ENCODE data around the gene CNR2.
"Not testable (repeated sequence)": the region's sequence is repeated elsewhere in the genome, so short reads cannot be mapped to it uniquely, and the experiment has no call there.

CNR2 gene

GRCh38 chr1:23913212-23913880 lies at the start of gene CNR2:
Gene CNR2, minus strand, starts transcription at chr1:23913362. Its CDS starts 37,745 bp downstream, at chr1:23875617.
- no peak for DNase-seq

- DNase-seq, result no peak
Measured at GRCh38 chr1:23960291-23961020, 47.3 kb upstream of the CNR2 start.

- peak; percentile 96 for DNase-seq
Measured at GRCh38 chr1:23959461-23960290, 46.5 kb upstream of the CNR2 start, which contains the start of gene PNRC2. Gene PNRC2, plus strand, starts transcription at chr1:23959828. Its CDS starts 1,630 bp downstream, at chr1:23961458.

- DNase-seq, result peak; percentile 83
Measured at GRCh38 chr1:23958810-23959460, 45.8 kb upstream of the CNR2 start.

GRCh38 chr1:23958040-23958809 lies 45.1 kb upstream of the CNR2 start:
- DNase-seq, result not testable (repeated sequence)

- no peak for DNase-seq
Measured at GRCh38 chr1:23957096-23957495, 43.9 kb upstream of the CNR2 start.

GRCh38 chr1:23953020-23953419 lies 39.9 kb upstream of the CNR2 start:
- no peak for DNase-seq

- no peak for DNase-seq
Measured at GRCh38 chr1:23947366-23947765, 34.2 kb upstream of the CNR2 start.

GRCh38 chr1:23936481-23937176 lies 23.5 kb upstream of the CNR2 start:
- DNase-seq, result no peak

GRCh38 chr1:23931491-23931880 lies 18.3 kb upstream of the CNR2 start:
- DNase-seq, result no peak

- DNase-seq, result no peak
Measured at GRCh38 chr1:23930861-23931490, 17.8 kb upstream of the CNR2 start.

- no peak for DNase-seq
Measured at GRCh38 chr1:23930270-23930669, 17.1 kb upstream of the CNR2 start.

- DNase-seq, result no peak
Measured at GRCh38 chr1:23928789-23929188, 15.6 kb upstream of the CNR2 start.

GRCh38 chr1:23927097-23927496 lies 13.9 kb upstream of the CNR2 start:
- no peak for DNase-seq

GRCh38 chr1:23925279-23925678 lies 12.1 kb upstream of the CNR2 start:
- DNase-seq, result no peak

GRCh38 chr1:23924601-23925000 lies 11.4 kb upstream of the CNR2 start:
- no peak for DNase-seq

- DNase-seq, result no peak
Measured at GRCh38 chr1:23923592-23924499, 10.7 kb upstream of the CNR2 start.

- DNase-seq, result no peak
Measured at GRCh38 chr1:23922321-23922943, 9.3 kb upstream of the CNR2 start.

All from activated CD4-positive, CD25-positive, alpha-beta regulatory T cell treated with anti-CD3 and anti-CD28 coated beads, Interleukin-2, amount 50 U/mL, for 72 hours (primary cell).